ENCODE data around the gene TSPAN9.

The TSPAN9 gene

DNA sequence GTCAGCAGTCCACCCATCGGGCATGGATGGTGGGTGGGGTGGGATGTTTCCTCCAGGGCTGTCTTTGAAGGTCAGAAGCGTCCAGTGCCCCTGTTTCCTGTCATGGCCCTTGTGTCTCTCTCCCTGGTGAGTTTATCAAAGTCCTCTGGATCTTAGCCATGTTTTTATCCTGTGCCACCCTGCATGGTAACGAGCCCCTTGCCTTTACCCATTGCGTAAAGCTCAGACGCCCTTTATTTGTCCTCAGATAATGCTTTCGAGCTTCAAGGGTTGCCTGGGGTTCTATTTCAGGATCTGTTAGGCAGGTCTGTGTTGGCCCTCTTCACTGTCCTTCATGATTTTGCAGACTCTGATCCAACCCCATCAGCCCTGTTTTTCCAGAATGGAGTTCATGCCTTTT, 172.9 kb downstream of the TSPAN9 start:
- DNase-seq (ENCODE audit: low spot score) = no peak

DNA sequence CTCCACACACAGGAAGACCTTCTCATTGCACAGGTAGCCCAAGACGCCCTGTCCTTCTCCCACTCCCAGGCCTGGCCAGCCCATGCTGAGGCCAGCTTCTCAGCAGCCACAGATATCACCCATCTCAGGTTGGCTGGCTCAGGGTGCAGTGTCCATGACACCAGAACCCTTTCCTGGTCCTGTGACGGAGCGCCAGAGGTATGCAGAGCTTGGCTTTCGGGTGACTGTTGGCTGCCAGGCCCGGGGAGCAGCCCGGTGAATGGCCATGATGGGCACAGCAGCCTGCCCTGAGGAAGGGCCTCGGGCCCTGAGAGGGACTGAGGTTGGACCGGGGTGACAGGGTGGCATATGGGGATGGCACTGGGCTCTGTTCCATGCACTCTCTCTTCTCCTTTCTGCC, 173.4 kb downstream of the TSPAN9 start:
- no peak for DNase-seq (ENCODE audit: low spot score)

- DNase-seq (ENCODE audit: low spot score) = no peak
Observed at GRCh38 chr12:3251067-3251466, 173.9 kb downstream of the TSPAN9 start.

DNA sequence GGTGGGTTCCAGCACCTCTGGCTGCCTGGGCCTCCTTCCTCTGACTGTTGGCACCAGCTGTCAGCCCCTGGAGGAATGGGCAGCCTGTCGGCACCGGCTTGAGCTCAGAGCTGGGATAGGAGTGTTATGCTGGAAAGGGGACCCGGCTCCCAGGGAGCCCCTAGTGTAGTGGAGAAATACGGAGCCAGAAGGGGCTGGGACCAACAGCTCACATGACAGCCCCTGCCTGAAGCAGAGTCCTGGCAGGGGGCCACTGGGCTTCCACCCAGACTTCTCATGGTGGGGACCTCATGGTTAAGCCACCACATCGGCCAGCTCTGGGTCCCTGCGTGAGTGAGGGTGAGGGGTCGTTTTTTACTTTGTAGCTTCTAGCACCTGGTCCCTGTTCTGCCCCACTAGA, 174.5 kb downstream of the TSPAN9 start:
- no peak for DNase-seq (ENCODE audit: low spot score)

- DNase-seq (ENCODE audit: low spot score) = no peak
Observed at GRCh38 chr12:3252450-3252891, 175.3 kb downstream of the TSPAN9 start.

- no peak for DNase-seq (ENCODE audit: low spot score)
Observed at GRCh38 chr12:3253682-3254275, 176.6 kb downstream of the TSPAN9 start.

GRCh38 chr12:3255057-3255456, 177.9 kb downstream of the TSPAN9 start:
- no peak for DNase-seq (ENCODE audit: low spot score)

DNA sequence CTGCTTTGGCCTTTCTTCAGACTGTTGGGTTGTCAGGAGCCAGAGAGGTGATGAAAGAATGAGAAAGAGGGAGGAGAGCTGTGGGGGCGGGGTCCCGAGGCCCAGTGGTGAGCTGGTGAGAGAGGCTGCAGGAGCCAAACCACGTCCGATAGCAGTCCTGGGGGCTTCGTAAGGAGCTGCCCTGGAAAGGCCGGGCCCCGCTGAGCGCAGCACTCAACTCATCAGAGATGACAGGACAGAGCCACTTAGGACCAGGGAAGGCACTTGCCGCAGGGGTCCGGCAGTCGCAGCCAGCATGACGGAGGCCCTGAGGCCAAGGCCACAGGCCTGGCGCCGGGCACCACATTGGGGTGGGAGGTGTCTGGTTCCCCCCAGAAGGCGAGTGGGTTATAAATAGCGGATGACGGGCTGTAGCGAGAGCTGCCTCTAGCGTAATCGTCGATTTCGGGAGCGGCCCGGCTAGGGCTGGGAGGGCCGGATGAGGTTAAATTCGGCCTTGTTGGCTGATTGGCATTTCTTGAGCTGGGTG, 179.0 kb downstream of the TSPAN9 start:
- no peak for DNase-seq (ENCODE audit: low spot score)

- no peak for DNase-seq (ENCODE audit: low spot score)
Observed at GRCh38 chr12:3257411-3257810, 180.2 kb downstream of the TSPAN9 start.

GRCh38 chr12:3259973-3260372, 182.8 kb downstream of the TSPAN9 start:
- DNase-seq (ENCODE audit: low spot score) = no peak

DNA sequence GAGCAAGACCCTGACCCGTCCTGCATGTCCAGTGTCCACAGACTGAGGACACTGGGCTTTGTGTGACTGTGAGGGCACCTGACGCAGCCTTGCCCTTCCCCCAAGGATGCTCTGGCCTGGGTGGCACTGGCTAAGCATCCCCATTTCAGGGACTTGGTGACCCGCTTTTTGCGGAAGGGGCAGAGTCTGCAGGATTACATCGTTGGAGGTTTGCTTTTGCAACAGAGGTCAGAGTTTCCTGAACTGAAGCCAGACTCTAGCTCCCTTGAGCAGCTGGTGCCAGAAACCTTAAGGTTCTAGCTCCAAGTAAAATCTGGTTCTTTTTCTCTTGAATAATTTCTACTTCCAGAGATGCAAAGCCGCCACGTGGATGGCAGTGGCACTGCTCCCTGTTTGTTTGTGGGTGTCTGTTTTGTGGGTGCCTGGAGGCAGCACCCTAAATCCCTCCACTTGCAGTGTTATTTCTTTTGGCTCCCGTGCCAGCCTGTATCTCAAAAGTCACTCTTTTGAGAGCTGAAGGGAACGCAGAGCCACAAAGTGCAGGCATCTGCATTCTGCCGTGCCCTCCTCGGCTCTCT, 184.7 kb downstream of the TSPAN9 start:
- no peak for DNase-seq (ENCODE audit: low spot score)

- DNase-seq (ENCODE audit: low spot score) = no peak
Observed at GRCh38 chr12:3262470-3262869, 185.3 kb downstream of the TSPAN9 start.

DNA sequence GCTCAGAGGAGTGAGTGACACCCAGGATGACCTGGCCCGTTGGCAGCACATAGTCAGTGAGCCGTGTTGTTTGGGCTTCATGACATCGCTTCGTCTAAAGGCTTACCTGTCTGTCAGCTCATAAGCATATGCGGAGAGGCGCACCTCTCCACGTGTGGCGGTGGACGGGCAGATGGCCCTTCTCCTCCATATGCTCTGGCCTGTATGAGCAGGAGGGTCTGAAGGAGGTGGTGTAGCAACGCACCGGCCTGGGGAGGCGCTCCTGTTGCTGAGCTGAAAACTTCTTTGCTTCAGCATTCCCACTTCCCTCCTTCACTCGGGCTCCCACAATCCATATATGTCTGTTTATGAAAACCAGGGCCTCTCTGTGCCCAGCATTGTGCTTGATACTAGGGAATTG, 186.1 kb downstream of the TSPAN9 start:
- no peak for DNase-seq (ENCODE audit: low spot score)

- no peak for DNase-seq (ENCODE audit: low spot score)
Observed at GRCh38 chr12:3263939-3264922, 187.1 kb downstream of the TSPAN9 start.

GRCh38 chr12:3265406-3265805, 188.2 kb downstream of the TSPAN9 start:
- DNase-seq (ENCODE audit: low spot score) = no peak

GRCh38 chr12:3266638-3267037, 189.5 kb downstream of the TSPAN9 start:
- no peak for DNase-seq (ENCODE audit: low spot score)

DNA sequence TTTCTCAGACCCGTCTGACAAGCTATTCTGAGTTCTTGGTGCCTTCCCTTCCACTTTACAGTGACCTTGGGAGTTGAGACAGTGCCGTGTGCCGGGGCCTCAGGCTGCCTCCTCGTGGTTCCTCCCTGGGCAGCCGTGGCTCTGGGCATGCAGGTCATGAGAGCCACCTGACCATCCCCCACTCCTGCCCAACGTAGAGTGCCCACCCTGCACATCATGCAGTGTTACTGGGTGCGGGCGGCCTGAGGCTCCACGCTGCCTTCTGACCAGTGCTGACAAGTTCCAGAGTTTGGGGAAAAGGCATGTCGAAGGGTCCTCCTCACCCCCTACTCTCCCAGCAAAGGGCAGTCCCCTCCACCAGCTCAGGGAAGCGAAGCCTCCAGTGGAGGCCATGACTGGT, 190.5 kb downstream of the TSPAN9 start:
- DNase-seq (ENCODE audit: low spot score) = no peak

- DNase-seq (ENCODE audit: low spot score) = no peak
Observed at GRCh38 chr12:3269594-3269993, 192.4 kb downstream of the TSPAN9 start.

GRCh38 chr12:3271146-3271545, 194.0 kb downstream of the TSPAN9 start:
- no peak for DNase-seq (ENCODE audit: low spot score)

DNA sequence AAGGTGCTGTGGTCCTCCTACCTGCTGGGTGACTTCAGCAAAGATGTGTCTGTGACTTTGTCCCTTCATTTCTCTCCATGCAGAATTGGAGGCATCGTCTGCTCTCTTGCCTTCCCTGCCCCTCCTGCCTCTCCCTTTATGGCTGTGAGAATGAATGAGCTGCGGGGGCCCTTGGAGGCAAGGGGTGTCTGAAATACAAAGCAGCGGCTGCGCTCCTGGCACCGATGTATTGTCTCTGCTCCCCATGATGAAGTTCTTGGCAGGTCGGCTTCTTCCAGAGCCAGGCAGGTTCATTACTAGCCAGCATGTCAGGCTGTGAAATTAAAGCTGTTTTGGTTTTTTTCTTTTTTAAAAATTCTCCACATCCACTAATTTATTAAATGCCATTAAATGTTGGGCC, 194.5 kb downstream of the TSPAN9 start:
- DNase-seq (ENCODE audit: low spot score) = no peak

DNA sequence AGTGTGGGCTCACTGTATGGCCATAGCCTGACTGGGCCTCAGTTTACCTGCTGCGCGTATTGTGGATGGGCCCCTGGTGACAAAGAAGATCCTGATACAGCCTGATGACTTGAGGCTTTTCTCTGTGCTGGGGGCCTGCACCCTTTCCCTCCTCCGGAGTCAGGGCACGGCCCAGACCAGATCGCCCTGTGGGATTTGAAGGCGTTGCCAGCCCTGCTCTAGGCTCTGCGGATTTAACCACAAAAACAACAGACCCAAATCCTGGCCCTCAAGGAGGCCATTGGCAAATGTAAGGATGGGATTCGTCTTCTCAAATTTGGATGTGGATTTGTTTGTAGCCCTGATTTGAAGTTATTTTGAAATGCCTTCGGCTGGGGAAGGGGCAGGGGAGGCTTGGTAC, 195.8 kb downstream of the TSPAN9 start:
- no peak for DNase-seq (ENCODE audit: low spot score)

DNA sequence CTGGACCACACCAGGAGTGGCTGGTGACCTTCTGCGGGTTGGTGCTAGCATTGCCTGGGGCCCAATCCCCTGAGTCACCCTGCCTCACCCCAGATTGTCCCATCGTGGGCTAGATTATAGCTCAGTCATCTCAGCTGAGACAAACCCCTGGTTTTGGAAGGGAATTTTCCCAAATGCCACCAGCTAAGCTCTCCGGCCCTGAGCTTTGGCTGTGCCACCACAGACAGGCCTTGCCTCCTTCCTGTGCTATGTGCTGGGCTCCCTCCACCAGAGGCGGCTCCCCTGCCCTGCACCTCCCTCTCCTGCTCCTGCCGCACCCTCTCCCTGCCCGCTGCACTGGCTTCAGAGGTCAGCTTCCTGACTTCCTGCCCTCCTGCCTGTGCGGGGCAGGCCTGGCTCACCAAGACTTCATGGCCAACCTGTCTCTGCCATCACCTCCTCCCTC, 196.3 kb downstream of the TSPAN9 start:
- DNase-seq (ENCODE audit: low spot score) = no peak

GRCh38 chr12:3274664-3275063, 197.5 kb downstream of the TSPAN9 start:
- no peak for DNase-seq (ENCODE audit: low spot score)
